OCI-LY7 (cell line): ENCODE data around the gene KAT2B.

Experiments
- CTCF ChIP-seq: fragments of 200-600 bp; sonication (generic); conservative IDR thresholded peaks from 2 replicates; pipeline ENCODE4 v1.5.1; 2014; ENCODE audit warnings: mild to moderate bottlenecking, antibody characterized with exemption, low read length, moderate library complexity, mixed read lengths
- EZH2phosphoT487 ChIP-seq: fragments of 200-600 bp; sonication (generic); IDR thresholded peaks from 2 replicates; pipeline ENCODE4 v1.6.1; 2018; ENCODE audit warnings: low read depth, borderline replicate concordance, mild to moderate bottlenecking, mixed run types, antibody characterized with exemption, low read length, moderate library complexity, mixed read lengths

GRCh38 chr3:20201143-20201542 lies 160.9 kb downstream of the KAT2B start:
- TF ChIP-seq EZH2phosphoT487: no peak
- TF ChIP-seq CTCF: no peak
